ENCODE measurements around the gene OTOP2.
"Not testable (repeated sequence)": the region's sequence is repeated elsewhere in the genome, so short reads cannot be mapped to it uniquely, and the experiment has no call there.

Gene OTOP2

DNA sequence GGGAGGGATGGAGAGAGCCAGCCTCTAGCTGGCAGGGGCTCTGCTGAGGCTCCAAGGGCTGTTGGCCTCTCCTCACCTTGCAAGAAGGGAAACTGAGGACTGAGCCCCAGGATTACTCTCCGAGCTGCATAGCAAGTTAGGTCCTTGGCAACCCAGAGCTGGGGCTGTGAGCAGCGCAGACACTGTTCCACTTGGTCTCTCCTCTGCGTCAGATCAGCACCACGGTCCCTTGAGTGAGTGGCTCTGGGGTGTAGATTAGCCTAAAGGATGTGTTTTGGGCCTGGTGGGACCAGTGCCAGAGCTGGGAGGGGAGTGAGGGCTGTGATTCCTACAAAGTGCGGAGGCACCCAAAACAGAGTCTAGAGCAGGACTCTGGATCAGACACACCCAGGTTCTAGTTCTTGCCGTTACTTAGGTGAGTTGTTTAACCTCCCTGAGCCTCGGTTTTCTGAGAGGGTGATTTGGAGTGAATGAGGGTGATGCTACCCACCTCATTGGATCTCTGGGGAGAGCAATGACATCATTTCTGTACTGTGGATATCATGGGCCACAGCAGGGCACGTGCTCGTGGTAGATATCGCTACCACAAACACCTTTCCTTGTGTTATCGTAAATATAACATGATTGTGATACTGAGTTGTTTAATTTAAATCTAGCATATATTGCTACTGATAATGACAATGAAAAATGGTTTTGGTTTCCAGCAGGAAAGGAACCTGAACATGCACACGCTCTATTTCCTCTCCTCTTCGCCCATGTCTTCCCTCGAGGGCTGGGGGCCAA, 22.5 kb upstream of the OTOP2 start:
- TF ChIP-seq CTCF (conservative IDR thresholded peaks at IDR 0.05; ENCODE audit: low read depth, low read length): no peak
- no peak for DNase-seq (ENCODE audit: low read depth)
- no peak overlapping the region for H3K4me3 ChIP-seq (ENCODE audit: low read depth, low read length)

GRCh38 chr17:74903034-74903433, 21.0 kb upstream of the OTOP2 start:
- no peak for DNase-seq (ENCODE audit: low read depth)
- H3K4me3 ChIP-seq (ENCODE audit: low read depth, low read length): no peak overlapping the region
- no peak for TF ChIP-seq CTCF (conservative IDR thresholded peaks at IDR 0.05; ENCODE audit: low read depth, low read length)

- no peak for TF ChIP-seq CTCF (conservative IDR thresholded peaks at IDR 0.05; ENCODE audit: low read depth, low read length)
- H3K4me3 ChIP-seq (ENCODE audit: low read depth, low read length): no peak overlapping the region
- no peak for DNase-seq (ENCODE audit: low read depth)
These were observed 20.4 kb upstream of the OTOP2 start for GRCh38 chr17:74903671-74904070.

GRCh38 chr17:74904687-74905409, 19.2 kb upstream of the OTOP2 start:
- H3K4me3 ChIP-seq (ENCODE audit: low read depth, low read length): no peak overlapping the region
- TF ChIP-seq CTCF (conservative IDR thresholded peaks at IDR 0.05; ENCODE audit: low read depth, low read length): no peak
- DNase-seq (ENCODE audit: low read depth): no peak

- H3K4me3 ChIP-seq (ENCODE audit: low read depth, low read length); DNase-seq (ENCODE audit: low read depth): not testable (repeated sequence)
These were observed 17.8 kb upstream of the OTOP2 start for GRCh38 chr17:74906214-74906793.

- no peak overlapping the region for H3K4me3 ChIP-seq (ENCODE audit: low read depth, low read length)
- TF ChIP-seq CTCF (conservative IDR thresholded peaks at IDR 0.05; ENCODE audit: low read depth, low read length): no peak
- no peak for DNase-seq (ENCODE audit: low read depth)
These were observed 17.1 kb upstream of the OTOP2 start for GRCh38 chr17:74907012-74907411.

DNA sequence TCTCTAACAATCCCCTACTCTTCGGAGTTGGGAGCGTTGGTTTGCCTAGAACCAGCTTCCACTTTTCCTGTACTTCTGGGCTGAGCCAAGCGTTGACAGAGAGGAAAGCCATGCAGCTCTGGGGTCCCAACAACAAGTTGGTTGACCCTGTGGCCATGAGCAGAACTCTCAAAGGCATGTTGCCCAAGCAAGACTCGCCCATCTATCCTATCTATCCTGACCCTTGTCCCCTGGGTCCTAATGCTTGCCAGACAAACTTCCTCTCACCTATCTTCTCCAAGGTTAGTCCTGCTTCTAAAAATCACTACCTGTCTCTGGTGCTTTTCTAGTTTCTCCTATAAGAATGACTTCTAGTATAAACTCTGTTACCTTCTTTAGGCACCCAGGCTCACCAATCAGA, 15.0 kb upstream of the OTOP2 start:
- H3K4me3 ChIP-seq (ENCODE audit: low read depth, low read length); DNase-seq (ENCODE audit: low read depth): not testable (repeated sequence)

GRCh38 chr17:74911423-74911822, 12.7 kb upstream of the OTOP2 start:
- DNase-seq (ENCODE audit: low read depth); H3K4me3 ChIP-seq (ENCODE audit: low read depth, low read length): not testable (repeated sequence)
